Measurements from ENCODE around the gene PDZRN4.

DNA sequence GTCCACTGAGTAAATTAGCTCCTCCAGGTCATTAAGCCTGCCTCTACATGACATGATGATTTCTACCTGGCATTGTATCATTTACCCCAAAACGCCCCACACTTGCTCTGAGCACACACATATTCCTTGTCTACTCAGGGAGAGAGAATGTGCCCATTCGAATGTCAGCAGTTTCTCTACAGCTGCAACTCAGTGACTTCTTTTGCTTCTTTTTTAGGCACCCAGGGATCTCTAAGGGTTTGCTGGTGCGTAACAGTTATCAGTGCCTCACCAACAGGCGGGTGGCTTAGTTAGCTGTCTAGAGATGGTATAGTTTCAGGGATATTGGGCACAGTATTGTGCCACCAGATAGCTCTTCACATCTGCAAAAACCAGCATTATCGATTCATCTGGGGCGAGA is 316.9 kb downstream of the PDZRN4 start:
- TF ChIP-seq, protein P1, sequence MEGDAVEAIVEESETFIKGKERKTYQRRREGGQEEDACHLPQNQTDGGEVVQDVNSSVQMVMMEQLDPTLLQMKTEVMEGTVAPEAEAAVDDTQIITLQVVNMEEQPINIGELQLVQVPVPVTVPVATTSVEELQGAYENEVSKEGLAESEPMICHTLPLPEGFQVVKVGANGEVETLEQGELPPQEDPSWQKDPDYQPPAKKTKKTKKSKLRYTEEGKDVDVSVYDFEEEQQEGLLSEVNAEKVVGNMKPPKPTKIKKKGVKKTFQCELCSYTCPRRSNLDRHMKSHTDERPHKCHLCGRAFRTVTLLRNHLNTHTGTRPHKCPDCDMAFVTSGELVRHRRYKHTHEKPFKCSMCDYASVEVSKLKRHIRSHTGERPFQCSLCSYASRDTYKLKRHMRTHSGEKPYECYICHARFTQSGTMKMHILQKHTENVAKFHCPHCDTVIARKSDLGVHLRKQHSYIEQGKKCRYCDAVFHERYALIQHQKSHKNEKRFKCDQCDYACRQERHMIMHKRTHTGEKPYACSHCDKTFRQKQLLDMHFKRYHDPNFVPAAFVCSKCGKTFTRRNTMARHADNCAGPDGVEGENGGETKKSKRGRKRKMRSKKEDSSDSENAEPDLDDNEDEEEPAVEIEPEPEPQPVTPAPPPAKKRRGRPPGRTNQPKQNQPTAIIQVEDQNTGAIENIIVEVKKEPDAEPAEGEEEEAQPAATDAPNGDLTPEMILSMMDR (IDR thresholded peaks at IDR 0.05; ENCODE audit: low read depth, low read length): no peak
- no peak for TF ChIP-seq EZH2phosphoT487 (IDR thresholded peaks at IDR 0.05; ENCODE audit: low read depth)

Data from OCI-LY3 (cell line).